CD4-positive, CD25-positive, alpha-beta regulatory T cell (primary cell): Measurements from ENCODE around the gene IL1RAPL1. TPM values are rescaled to one million over a fixed set of nuclear protein-coding genes. Genes with fewer than 3 reads are reported as not detected.

ENCODE experiments used
- ATAC-seq, 2 donors: fragments of 150-1000 bp; cut with Tn5 transposase; one replicate each; pipeline ENCODE4 v1.10.0; 2021; ENCODE audit warnings: low read depth in 2 of 2, moderate number of reproducible peaks in 2 of 2, moderate library complexity in 1 of 2
- DNase-seq, 3 donors: peaks; one replicate each; pipeline versions ENCODE4 v3.0.0 to v3.0.0-alpha.2; 2012 to 2022; ENCODE audit warnings: mixed read lengths in 1 of 3
- H3K27ac ChIP-seq: one replicate; pipeline ENCODE4 v1.7.0; 2013; ENCODE audit warnings: mild to moderate bottlenecking, low read length; ENCODE audit not compliant: insufficient read depth, poor library complexity, severe bottlenecking
- H3K27me3 ChIP-seq: one replicate; pipeline ENCODE4 v1.7.0; 2013; ENCODE audit warnings: low read length; ENCODE audit not compliant: control insufficient read depth, insufficient read depth
- H3K36me3 ChIP-seq: one replicate; pipeline ENCODE4 v1.7.0; 2013; ENCODE audit warnings: mild to moderate bottlenecking, low read length, moderate library complexity; ENCODE audit not compliant: control insufficient read depth, insufficient read depth
- H3K4me1 ChIP-seq: 2 replicates; pipeline ENCODE4 v1.7.0; 2013; ENCODE audit warnings: mild to moderate bottlenecking, low read length; ENCODE audit not compliant: insufficient read depth, control insufficient read depth, poor library complexity, severe bottlenecking
- H3K4me3 ChIP-seq: one replicate; pipeline ENCODE4 v1.7.0; 2013; ENCODE audit warnings: low read depth, mild to moderate bottlenecking, low read length, moderate library complexity
- H3K9me3 ChIP-seq, 2 experiments: 1 replicate in 1 of 2; 2 replicates in 1 of 2; pipeline ENCODE4 v1.7.0; 2013; ENCODE audit warnings: low read length in 2 of 2, mild to moderate bottlenecking in 1 of 2, moderate library complexity in 1 of 2; ENCODE audit not compliant: control insufficient read depth in 2 of 2
- H3K27ac Mint-ChIP-seq, 3 donors: one replicate each; pipeline ENCODE4 v1.8.0; 2020 to 2022; ENCODE audit warnings: mild to moderate bottlenecking in 3 of 3, mixed read lengths in 3 of 3, moderate library complexity in 2 of 3
- H3K27me3 Mint-ChIP-seq: one replicate; pipeline ENCODE4 v1.8.0; 2022; ENCODE audit warnings: mild to moderate bottlenecking, mixed read lengths
- H3K36me3 Mint-ChIP-seq: one replicate; pipeline ENCODE4 v1.8.0; 2020; ENCODE audit warnings: mixed read lengths
- H3K4me1 Mint-ChIP-seq, 4 donors: one replicate each; pipeline ENCODE4 v1.8.0; 2020 to 2022; ENCODE audit warnings: mixed read lengths in 4 of 4, mild to moderate bottlenecking in 1 of 4
- H3K4me3 Mint-ChIP-seq, 4 donors: one replicate each; pipeline ENCODE4 v1.8.0; 2020 to 2022; ENCODE audit warnings: mild to moderate bottlenecking in 4 of 4, mixed read lengths in 4 of 4, moderate library complexity in 3 of 4
- H3K9me3 Mint-ChIP-seq, 7 donors: one replicate each; pipeline ENCODE4 v1.8.0; 2020 to 2022; ENCODE audit warnings: mixed read lengths in 7 of 7, mild to moderate bottlenecking in 3 of 7, moderate library complexity in 2 of 7
- polyA plus RNA-seq, 4 donors: library from polyadenylated mRNA; unstranded; fragments of 300-500 nt; fragmentation: Illumina TruSeq; gene quantifications; one replicate each; pipeline ENCODE4 v1.2.3, GENCODE V29; 2021
- total RNA-seq: library from RNA; stranded (reverse); gene quantifications from one replicate; pipeline ENCODE4 v1.2.3, GENCODE V29; 2022

Gene IL1RAPL1
- total and polyA plus RNA-seq, 5 donors from 2014 or later: not detected

DNA sequence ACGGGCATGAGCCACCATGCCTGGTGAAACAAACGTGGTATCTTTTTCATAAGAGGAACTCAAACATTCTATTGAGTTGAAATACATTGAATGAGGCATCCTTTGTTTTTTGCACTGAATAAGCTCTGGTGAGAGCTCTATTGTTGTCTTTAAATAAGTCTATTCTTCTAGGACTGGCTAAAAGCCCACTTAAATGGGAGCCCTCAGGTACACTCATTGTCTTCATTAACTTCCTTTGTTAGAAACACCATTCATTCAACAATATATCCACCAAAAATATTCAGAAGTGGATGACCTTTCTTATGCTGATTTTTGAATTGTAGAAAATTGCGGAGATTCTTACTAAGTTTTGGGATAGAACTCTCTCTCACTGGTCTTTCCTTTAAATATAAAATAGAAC is 568.0 kb downstream of the IL1RAPL1 start:
- H3K4me3 ChIP-seq: no peak overlapping the region
- ATAC-seq (no peak), DNase-seq (no peak)
- Mint-ChIP-seq H3K27ac (no peak overlapping the region), H3K27me3 (no peaks in the 10 kb centered on the region), H3K4me3 (no peak overlapping the region), H3K36me3 (no peaks in the 10 kb centered on the region), H3K9me3 (peaks cover 0 to 7% (median 3%) of the 10 kb centered on the region in 7 donors), H3K4me1 (no peaks in the 10 kb centered on the region)
- H3K27me3 ChIP-seq: no peaks in the 10 kb centered on the region
- H3K27ac ChIP-seq: no peak overlapping the region
- no peaks in the 10 kb centered on the region for H3K36me3 ChIP-seq
- no peaks in the 10 kb centered on the region for H3K4me1 ChIP-seq
- H3K9me3 ChIP-seq: peaks cover 0 to 2% of the 10 kb centered on the region in 2 experiments

DNA sequence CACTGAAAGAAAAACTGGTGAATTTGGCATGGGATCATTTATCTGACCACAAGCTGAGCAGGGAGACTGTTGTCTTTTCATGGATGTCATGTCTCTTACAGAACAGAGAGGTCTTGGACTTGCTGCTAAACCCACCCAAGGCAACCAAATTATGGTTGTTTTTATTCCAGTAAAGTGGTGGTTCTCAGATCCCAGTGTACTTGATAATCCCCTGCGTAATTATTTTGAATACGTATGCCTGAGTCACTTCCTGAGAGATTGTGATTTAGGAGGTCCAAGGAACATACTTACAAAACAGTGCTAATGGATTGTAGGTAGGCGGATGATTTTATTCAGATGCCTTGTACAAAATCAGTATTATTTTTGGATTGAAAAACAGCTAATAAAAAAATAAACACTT is 585.6 kb downstream of the IL1RAPL1 start:
- no peaks in the 10 kb centered on the region for H3K4me1 ChIP-seq
- Mint-ChIP-seq H3K9me3 (peaks cover 0 to 5% (median 0%) of the 10 kb centered on the region in 7 donors), H3K27me3 (no peaks in the 10 kb centered on the region), H3K4me1 (no peaks in the 10 kb centered on the region), H3K36me3 (no peaks in the 10 kb centered on the region), H3K27ac (no peak overlapping the region), H3K4me3 (no peak overlapping the region)
- no peaks in the 10 kb centered on the region for H3K9me3 ChIP-seq
- H3K27me3 ChIP-seq: no peaks in the 10 kb centered on the region
- ATAC-seq (no peak), DNase-seq (no peak)
- no peaks in the 10 kb centered on the region for H3K36me3 ChIP-seq
- no peak overlapping the region for H3K27ac ChIP-seq
- H3K4me3 ChIP-seq: no peak overlapping the region

DNA sequence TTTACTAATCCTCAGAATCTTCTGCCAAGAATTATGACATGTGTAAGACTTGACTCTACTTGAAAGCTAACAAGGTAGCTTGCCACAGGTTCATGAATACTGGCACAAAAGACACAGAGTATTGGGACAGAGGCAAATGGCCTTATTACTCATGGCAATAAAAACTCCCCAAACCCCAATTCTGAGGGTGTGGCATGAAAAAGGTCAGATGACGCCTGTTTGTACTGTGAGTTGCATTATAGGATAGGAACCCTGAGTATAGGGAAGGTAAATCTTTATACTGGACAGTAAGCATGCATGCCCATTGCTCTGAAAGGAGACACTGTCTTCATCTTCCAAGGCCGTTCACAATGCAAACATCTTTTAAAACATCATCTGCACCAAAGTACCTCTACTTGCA is 600.0 kb downstream of the IL1RAPL1 start:
- H3K36me3 Mint-ChIP-seq: no peaks in the 10 kb centered on the region
- H3K4me1 ChIP-seq: no peaks in the 10 kb centered on the region
- no peak overlapping the region for H3K4me3 Mint-ChIP-seq
- H3K4me3 ChIP-seq: no peak overlapping the region
- peaks cover 0 to 4% (median 0%) of the 10 kb centered on the region in 7 donors for H3K9me3 Mint-ChIP-seq
- H3K4me1 Mint-ChIP-seq: no peaks in the 10 kb centered on the region
- DNase-seq: no peak
- no peak overlapping the region for H3K27ac Mint-ChIP-seq
- no peak for ATAC-seq
- no peaks in the 10 kb centered on the region for H3K27me3 Mint-ChIP-seq
- H3K9me3 ChIP-seq: no peaks in the 10 kb centered on the region
- H3K36me3 ChIP-seq: no peaks in the 10 kb centered on the region
- H3K27ac ChIP-seq: no peak overlapping the region
- no peaks in the 10 kb centered on the region for H3K27me3 ChIP-seq

DNA sequence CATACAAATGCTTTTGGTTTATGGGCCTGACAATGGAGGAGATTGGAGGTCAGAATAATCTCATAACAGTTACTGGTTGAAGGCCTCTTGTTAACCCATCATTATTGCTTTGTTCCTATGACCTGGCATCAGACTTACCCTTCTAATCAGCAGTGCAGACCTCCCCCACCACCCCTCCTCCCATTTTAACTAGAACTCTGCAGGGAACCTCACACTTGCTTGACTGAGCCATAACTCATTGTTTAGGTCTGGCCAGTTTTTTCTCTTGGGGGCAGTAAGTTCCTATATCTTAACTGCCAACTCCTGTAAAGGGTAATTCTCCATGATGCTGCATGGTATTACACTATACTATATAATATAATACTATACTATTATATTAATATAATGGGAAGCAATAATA is 609.3 kb downstream of the IL1RAPL1 start:
- Mint-ChIP-seq H3K36me3 (no peaks in the 10 kb centered on the region), H3K27ac (no peak overlapping the region), H3K27me3 (no peaks in the 10 kb centered on the region), H3K4me3 (no peak overlapping the region), H3K4me1 (no peaks in the 10 kb centered on the region), H3K9me3 (peaks cover 0 to 6% (median 0%) of the 10 kb centered on the region in 7 donors)
- Histone ChIP-seq H3K27ac (no peak overlapping the region), H3K4me1 (no peaks in the 10 kb centered on the region), H3K36me3 (no peaks in the 10 kb centered on the region), H3K27me3 (no peaks in the 10 kb centered on the region), H3K9me3 (no peaks in the 10 kb centered on the region), H3K4me3 (no peak overlapping the region)
- ATAC-seq: no peak
- DNase-seq: no peak

DNA sequence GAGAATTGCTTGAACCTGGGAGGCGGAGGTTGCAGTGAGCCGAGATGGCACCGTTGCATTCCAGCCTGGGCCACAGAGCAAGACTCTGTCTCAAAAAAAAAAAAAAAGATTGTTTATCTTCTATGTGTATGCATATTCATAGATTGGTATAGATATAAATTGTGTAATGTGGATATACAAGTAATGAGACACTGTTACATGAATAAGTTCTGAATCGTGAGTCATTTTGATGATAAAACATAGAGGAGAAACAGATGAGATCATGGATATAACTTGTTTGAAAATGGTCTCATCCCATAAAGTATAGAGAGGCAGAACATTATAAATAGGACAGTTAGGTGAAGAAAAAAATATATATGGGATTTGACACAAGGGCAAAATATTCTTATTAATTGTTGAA is 628.0 kb downstream of the IL1RAPL1 start:
- H3K9me3 Mint-ChIP-seq: peaks cover 0 to 6% (median 3%) of the 10 kb centered on the region in 7 donors
- Histone ChIP-seq H3K27me3 (no peaks in the 10 kb centered on the region), H3K27ac (no peak overlapping the region), H3K9me3 (no peaks in the 10 kb centered on the region), H3K4me1 (no peaks in the 10 kb centered on the region), H3K36me3 (no peaks in the 10 kb centered on the region), H3K4me3 (no peak overlapping the region)
- ATAC-seq: no peak
- no peak overlapping the region for H3K27ac Mint-ChIP-seq
- no peaks in the 10 kb centered on the region for H3K36me3 Mint-ChIP-seq
- no peaks in the 10 kb centered on the region for H3K4me1 Mint-ChIP-seq
- DNase-seq: no peak
- H3K4me3 Mint-ChIP-seq: no peak overlapping the region
- H3K27me3 Mint-ChIP-seq: no peaks in the 10 kb centered on the region

DNA sequence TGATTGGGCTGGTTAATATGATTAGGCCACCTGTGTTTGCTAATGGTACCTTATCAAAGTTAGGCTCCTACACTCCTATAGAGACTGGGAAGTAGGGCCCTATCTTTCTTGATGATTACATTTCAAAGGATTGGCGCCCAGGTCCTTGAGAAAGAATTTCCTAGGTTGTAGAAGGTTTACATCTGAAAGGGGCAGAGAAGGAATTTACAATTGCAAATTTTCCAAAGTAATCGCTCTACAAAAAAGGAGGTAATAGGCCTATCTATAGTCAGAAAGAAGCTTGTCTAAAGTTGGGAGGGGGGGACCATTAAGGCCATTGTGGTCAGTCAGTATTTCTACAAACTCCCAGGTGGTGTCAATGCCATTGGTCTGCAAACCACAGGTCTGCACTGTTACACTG is 638.4 kb downstream of the IL1RAPL1 start:
- Histone ChIP-seq H3K4me3 (no peak overlapping the region), H3K36me3 (no peaks in the 10 kb centered on the region), H3K9me3 (no peaks in the 10 kb centered on the region), H3K27me3 (no peaks in the 10 kb centered on the region), H3K4me1 (no peaks in the 10 kb centered on the region), H3K27ac (no peak overlapping the region)
- no peak overlapping the region for H3K27ac Mint-ChIP-seq
- DNase-seq (no peak), ATAC-seq (no peak)
- no peak overlapping the region for H3K4me3 Mint-ChIP-seq
- no peaks in the 10 kb centered on the region for H3K36me3 Mint-ChIP-seq
- H3K9me3 Mint-ChIP-seq: peaks cover 0 to 12% (median 0%) of the 10 kb centered on the region in 7 donors
- no peaks in the 10 kb centered on the region for H3K27me3 Mint-ChIP-seq
- no peaks in the 10 kb centered on the region for H3K4me1 Mint-ChIP-seq

DNA sequence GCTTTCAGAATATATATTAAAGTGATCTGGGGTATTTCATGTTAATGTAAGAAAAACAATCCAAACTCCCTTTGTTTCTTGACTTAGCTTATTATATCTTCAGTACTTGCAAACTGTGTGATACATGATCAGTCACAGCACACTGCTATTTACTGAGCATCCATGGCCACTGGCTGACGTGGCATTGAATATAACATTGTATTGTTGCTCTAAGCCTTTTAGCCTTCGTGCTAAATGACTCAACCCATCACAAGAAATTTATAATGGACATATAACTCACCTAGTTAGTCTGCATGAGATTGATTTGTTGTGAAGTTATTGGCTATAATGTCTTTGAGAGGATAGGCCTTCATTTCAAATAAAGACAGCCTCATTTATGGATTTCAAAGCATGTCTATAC is 642.6 kb downstream of the IL1RAPL1 start:
- ATAC-seq (no peak), DNase-seq (no peak)
- Histone ChIP-seq H3K36me3 (no peaks in the 10 kb centered on the region), H3K27ac (no peak overlapping the region), H3K27me3 (no peaks in the 10 kb centered on the region), H3K4me1 (no peaks in the 10 kb centered on the region), H3K9me3 (no peaks in the 10 kb centered on the region), H3K4me3 (no peak overlapping the region)
- H3K27me3 Mint-ChIP-seq: no peaks in the 10 kb centered on the region
- H3K9me3 Mint-ChIP-seq: peaks cover 0 to 3% (median 2%) of the 10 kb centered on the region in 7 donors
- no peak overlapping the region for H3K4me3 Mint-ChIP-seq
- H3K27ac Mint-ChIP-seq: no peak overlapping the region
- no peaks in the 10 kb centered on the region for H3K4me1 Mint-ChIP-seq
- H3K36me3 Mint-ChIP-seq: no peaks in the 10 kb centered on the region

DNA sequence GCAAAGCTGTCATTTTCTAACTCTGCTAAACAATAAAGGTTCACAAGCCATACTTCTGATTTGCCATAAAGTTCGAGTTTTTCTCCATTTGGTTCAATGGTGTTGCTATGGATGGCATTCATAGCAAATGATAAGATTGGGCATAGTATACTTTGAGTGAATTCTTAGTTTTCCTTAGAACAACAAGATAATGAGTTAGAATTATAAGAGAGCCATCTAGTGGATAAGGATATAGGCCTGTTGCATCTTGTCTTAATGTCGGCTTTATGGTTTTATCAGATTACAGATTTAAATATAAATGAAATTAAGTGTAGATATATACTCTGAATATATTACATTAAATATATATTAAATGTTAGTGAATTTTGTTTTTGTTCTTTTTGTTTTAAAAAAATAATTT is 644.6 kb downstream of the IL1RAPL1 start:
- H3K4me1 ChIP-seq: no peaks in the 10 kb centered on the region
- peaks cover 0 to 3% (median 0%) of the 10 kb centered on the region in 7 donors for H3K9me3 Mint-ChIP-seq
- H3K27me3 Mint-ChIP-seq: no peaks in the 10 kb centered on the region
- no peaks in the 10 kb centered on the region for H3K4me1 Mint-ChIP-seq
- no peak overlapping the region for H3K4me3 Mint-ChIP-seq
- no peaks in the 10 kb centered on the region for H3K36me3 Mint-ChIP-seq
- no peaks in the 10 kb centered on the region for H3K36me3 ChIP-seq
- H3K27me3 ChIP-seq: no peaks in the 10 kb centered on the region
- H3K9me3 ChIP-seq: no peaks in the 10 kb centered on the region
- no peak overlapping the region for H3K27ac ChIP-seq
- DNase-seq (no peak), ATAC-seq (no peak)
- no peak overlapping the region for H3K4me3 ChIP-seq
- no peak overlapping the region for H3K27ac Mint-ChIP-seq
